ENCODE data around the gene ANKRD9.

Gene ANKRD9

DNA sequence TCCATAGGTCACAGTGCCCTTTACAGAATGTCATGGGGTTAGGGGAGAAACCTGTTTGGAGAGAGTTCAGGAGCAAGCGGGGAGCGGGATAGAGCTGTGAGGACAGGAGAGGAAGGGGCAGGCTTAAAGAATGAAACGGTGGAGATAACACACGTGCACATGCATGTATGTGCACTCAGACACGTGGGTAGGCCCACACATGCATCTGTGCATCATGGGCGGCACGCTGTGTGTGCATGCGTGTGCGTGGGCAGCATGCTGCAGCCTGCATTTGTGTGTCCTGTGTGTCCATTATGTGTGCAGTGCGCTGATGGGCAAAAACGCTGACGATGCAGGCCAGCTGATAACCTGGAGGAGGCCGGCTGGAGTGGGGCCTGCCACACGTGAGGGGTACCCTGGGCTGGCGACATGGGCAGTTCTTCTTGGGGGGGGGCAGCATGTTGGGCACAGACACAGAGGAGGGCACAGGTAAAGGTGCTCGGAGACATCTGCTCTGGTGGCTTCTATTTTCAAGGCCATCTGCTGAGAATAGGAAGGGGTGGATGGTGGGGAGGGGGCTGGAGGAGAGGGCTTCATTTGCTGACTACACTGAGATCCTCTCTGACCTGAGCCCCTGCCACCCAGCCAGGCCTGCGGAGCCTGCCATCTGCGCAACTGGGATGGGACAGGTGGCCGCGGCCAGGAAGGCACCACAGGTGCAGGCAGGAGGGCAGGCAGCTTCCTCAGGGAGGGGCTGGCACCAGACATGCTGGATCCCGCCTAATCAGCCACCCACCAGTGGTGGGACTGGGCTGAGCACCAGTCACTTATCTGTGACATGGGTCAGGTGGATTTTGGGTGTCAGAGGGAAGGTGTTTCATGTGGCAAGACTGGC, 4.6 kb upstream of the ANKRD9 start:
- no peak for DNase-seq (ENCODE audit: extremely low read depth in 1 of 2, low read depth in 1 of 2)

DNA sequence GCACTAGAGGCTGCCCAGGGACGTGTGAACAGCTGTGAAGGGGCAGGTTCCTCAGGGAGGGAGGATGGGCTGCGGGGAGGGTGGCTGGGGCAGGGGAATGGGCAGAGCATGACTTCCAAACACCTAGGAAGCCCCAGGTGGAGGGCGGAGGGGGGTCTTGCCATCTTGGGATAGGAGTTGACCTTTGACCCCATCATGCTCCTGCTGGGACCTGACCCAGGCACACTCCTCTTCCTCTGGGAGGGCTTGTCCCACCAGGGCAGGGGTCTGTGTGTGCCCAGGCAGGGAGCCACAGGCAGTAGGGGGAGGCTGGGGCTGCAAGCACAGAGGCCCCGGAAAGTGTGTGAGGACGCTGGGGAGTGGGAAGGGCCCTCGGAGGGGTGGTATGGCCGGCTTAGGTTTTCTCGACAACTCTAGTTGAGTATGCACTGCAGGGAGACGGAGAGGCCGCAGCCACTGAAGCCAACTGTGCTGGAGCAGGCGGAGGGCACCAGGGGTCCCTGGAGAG, 3.3 kb upstream of the ANKRD9 start:
- DNase-seq (ENCODE audit: extremely low read depth in 1 of 2, low read depth in 1 of 2) = no peak

DNA sequence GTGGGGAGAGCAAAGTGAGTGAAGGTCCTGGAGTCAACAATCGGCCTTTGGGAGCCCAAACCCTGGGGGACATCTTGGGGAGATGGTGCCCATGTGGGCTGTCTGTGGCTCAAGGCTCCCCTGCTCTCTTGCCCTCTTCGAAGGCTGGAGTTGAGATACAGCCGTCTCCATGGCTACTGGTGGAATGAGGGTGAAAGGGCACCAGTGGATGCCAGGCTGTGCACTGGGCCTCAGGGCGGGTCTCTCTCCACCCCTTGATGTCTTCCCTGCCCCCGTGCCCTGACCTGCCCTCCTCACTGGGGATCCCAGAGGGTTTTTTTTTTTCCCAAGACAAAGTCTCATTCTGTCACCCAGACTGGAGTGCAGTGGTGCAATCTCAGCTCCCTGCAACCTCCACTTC, 2.0 kb upstream of the ANKRD9 start:
- DNase-seq (ENCODE audit: extremely low read depth in 1 of 2, low read depth in 1 of 2) = no peak

DNA sequence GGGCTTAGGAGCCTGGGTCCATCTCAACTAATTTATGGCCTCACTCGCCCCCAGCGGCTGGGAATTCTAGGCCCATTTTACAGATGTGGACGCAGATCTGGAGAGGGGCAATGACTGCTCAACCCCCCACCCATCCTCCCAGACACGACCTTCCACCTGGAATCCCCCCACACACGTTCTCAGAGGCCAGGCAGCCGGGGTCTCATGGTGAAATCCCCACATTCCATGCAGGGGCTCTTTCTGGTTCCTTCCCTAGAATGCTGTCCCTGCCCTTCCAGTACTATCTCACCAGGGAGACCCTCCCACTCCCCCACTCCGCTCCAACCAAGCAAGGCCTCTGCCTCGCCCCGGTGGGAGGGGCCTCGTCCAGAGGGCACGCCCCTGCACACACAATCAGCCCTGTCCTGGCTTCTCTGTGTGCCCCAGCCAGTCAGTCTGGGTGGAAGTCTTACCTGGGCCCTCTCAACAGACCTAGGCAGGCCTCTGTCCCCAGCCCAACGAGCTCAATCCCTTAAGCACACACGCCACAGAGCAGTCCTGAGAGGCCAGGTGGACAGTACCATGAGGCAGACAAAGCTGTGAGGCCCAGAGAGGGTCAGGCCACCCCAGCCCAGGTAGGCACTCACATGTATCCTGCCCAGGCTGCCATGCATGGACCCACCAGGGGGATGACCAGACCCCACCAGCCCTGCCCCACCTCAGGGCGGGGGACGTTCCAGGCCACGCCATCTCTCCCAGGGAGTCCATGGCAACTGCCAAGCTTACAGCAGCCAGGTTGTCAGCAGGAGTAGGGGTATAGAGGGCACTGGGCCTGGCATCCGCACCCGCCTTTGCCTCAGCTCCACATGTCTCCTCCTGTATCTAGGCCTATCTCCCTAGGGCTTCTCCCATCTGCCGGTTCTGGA, 1.3 kb upstream of the ANKRD9 start:
- DNase-seq (ENCODE audit: extremely low read depth in 1 of 2, low read depth in 1 of 2) = peak in 1 of 2 donors; percentile 25

DNA sequence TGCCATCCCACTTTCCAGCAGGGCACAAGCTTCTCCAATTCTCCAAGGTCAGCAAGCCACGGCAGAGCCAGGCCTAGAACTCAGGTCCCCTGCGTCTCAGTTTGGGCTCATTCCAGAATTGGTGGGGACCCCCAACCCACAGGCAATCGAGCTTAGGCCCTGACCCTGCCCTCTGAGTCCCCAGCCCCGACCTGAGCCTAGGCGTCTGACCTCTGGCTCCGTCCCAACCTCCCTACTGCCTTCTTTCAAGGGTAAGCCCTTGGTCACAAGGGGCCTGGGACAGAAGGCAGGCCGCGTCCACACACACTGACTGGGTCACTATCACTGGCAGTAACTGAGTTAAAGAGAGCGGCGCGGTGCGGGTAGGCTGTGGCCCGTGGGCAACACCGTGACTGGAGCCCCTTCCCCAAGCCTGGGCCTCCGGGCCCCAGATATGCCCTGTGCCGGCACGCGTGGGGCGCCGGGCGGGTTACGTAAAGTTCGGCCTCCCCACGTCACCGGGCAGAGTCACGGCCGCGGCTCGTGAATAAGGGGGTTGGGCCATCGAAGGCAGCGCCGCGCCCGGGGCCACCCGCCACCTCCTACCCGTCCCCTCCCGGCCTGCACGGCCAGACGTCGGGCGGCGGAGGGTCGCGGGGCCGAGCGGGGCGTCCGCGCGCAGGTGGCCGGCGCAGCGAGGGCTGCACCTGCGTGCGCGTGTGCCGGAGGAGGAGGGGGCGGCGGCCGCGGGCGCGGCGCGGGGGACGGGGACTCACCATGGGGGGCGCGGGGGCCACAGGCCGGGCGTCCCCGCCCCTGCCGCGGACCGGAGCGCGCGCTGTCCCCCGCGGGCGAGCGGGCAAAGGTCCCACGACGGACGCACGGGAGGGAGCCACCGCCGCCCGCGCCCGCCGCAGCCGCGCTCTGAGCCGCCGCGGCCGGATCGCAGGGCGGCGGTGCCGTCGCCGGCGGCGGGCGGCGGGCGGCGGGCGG, 516 bp downstream of the ANKRD9 start:
- no peak for DNase-seq (ENCODE audit: extremely low read depth in 1 of 2, low read depth in 1 of 2)

DNA sequence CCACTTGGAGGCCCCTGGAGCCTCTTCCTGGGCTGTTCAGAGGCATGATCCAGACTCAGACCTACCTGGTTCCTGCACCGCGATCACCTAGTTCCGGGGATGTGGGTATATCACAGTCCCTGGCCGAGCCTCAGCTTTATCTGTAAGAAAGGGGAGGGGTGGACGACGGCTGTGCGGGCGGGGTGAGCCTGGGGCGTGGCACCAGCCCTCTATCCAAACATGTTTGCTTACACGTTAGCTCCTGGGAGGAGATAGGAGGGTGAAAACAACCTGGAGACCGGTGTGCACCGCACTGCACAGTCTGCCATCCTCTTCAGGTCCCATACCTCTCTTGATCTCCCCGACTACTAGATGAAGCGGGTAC, 1.2 kb downstream of the ANKRD9 start:
- no peak for DNase-seq (ENCODE audit: extremely low read depth in 1 of 2, low read depth in 1 of 2)

DNA sequence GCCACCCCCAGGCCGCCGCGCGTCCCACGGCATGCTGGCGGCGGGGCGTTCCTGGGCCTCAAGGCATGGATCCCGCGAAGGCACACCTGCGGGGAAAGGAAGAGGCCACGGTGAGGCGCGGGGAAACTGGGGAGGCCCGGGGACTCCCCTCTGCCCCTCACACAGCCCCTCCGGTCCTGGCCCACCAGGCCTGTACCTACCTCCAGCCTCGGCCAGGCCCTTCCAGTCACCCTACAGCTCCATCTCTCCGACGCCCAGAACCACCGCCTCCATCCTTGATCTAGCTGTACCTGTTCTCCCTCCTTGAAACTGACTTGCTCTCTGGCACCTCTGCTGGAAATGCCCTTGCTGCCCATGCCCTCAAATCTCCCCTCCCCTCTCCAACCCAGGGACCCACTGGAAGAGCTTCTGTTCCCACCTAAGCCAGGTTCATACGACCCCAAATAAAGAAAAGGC, 1.7 kb downstream of the ANKRD9 start:
- no peak for DNase-seq (ENCODE audit: extremely low read depth in 1 of 2, low read depth in 1 of 2)

DNA sequence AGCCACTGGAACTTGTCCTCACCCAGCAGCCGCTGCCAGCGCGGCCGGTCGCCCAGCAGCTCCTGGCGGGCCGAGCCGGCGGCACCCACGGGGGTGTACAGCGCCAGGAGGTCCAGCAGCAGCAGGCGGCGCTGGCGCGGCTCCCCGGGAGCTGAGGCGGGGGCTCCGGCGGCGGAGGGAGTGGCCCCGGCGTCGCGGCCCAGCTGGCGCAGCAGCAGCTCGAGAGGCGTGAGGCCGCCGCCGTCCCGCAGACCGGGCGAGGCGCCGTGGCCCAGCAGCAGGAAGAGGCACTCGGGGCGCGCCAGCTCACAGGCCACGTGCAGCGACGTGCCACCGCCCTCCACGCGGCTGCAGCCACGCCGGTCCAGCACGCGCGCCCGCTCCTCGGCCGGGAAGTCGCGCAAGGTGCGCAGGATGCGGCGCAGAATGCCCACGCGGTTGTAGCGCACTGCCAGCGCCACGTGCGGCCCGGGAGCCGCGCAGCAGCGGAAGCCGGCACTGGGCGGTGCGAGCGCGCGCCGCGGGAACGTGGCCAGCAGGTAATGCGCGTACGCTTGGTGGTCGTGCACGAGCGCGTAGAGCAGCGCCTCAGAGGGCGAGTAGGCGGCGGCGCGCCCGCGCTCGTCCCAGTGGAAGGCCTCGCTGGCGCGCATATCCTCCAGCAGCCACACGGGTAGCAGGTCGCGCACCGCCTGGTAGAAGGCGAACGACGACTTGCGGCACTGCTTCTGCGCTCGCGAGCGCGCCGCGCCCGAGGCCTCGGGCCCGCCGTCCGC, 2.3 kb downstream of the ANKRD9 start:
- no peak for DNase-seq (ENCODE audit: extremely low read depth in 1 of 2, low read depth in 1 of 2)

DNA sequence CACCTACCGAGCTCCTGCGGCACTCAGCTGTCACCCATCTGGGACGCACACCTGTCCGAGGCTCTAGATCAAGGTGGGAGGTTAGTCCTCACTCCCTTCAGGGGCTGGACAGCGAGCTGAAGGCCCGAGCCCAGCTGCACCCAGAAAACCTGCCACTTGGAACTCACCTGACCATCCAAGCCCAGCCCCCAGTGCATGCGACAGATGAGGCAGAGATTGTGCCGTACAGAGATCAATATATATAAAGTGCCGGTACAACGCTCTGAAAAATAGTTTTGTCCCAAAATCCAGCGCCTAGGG, 3.0 kb downstream of the ANKRD9 start:
- no peak for DNase-seq (ENCODE audit: extremely low read depth in 1 of 2, low read depth in 1 of 2)

DNA sequence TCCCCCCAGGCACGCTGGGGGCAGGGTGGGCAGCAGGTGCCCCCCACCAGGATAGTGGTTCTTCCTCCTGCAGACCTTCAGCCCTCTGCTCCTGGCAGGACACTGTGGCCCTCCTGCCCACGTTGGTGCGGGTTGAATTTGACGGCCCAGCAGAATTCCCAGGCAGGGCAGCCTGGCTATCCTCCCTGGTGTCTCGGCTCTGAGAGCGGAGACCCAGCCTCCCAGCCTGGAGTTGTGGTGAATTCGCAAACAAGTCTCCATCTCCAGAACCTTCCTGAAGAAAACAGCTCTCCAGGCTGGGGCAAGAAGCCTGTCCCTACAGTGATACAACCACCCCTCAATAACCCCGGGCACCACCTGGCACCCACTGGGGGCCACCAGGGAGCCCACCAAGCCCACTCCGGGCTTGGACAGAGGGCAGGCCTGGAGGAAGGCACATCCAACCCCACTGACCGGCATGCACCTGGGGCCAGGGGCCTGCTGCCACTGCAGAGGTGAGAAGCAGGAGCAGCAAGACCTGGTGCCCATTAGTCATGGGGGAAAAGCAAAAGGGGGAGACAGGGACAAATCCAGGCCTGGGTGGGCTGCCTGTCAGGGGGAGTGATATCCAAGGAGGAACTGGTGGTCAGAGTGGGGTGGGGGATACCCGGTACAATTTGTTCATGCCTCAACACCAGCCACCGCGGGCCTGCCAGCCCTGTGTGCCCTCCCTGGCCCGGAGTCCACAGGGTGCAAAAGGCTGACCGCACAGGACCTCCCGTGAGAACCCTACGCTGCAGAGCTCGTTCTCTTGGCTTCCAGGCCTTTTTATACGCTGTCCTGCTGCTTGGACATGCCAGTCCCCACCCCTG, 3.6 kb downstream of the ANKRD9 start:
- no peak for DNase-seq (ENCODE audit: extremely low read depth in 1 of 2, low read depth in 1 of 2)

DNA sequence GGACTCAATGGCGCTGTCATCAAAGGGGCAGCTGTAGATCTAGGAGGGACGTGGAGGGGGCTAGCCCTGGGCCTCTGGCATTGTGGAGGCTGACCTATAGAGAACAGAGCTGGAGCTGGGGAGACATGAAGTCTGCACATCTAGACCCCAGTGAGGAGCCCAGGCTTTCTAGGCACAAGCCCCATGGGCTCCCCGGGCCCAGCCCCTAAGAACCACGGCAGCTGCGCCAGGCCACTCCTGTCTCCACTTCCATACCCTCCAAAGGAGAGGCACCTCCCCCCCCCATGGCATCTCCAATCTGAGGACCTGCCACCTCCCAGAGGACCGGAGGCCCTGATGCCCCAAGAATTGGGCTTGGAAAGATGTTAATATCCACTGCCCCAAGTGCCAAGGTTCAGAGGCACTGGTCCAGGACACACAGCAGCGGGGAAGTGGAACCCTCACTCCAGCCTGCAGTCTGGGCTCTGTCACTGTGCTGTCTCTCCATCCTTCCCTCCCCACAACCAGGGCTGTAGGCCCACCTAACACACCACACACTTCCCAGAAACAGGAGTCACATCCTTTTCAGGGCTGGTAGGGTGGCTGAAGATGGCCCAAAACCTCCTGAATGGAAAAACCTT, 4.5 kb downstream of the ANKRD9 start:
- no peak for DNase-seq (ENCODE audit: extremely low read depth in 1 of 2, low read depth in 1 of 2)

DNA sequence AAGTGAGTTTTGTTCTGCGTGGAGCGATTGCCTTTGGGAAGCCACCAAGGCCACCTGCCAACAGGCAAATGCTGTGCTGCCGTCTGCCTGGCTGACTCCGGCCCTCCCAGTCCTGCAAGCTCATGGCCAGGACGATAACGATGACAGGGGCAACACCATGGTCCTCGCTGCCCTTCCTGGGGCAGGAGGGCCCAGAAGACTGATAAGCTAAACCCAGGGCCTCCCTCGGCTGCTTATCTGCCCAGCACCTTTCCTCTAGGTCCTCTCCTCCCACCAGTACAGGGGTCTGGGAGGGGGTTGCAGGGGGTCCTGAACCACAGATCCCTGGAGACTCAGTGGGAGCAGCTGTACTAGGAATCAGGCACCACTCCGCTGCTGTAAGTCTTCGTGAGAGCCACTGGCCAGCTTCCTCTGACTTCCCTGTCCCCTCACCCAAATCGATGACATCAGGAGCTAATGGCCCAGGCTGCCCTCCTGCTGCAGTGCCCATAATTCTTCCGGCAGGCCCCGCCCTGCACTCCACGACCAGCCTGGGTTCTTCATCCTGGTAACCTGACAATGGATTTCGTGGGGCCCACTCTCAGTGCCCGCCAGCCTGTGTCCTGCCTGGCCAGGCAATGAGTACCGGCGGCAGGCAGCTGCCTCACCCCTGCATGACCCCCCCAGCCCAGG, 5.1 kb downstream of the ANKRD9 start:
- DNase-seq (ENCODE audit: extremely low read depth in 1 of 2, low read depth in 1 of 2) = no peak

DNA sequence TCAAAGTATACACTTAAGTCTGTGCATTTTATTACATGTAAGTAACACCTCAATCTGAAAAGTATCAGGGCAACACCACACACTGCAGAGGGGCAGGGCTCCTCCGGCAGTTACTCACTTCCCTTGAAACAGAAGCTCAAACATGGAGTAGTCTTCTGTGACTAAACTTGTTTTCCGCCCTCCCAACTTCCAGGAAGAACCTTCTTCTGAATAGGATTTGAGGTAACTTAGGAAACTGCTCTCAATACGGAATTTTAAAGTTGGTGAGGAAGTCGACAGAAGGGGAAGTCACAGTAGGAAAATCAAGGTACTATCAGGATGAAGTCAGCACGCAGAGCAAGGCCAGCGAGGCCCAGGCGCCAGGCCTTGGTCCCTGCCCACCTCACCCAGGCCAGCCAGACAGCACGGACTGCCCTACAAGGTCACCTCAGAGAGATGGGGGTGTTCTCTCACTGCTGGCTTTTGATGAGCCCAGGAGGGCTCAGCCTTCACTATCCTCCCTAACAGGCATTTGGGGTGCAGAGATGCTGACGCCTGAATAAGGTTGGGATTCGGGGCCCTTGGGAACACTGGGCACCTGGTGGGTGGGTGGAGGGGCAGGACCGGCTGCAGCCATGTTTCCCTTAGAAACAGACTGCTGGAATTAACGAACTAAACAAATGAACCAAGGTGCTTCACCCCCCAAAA, 5.8 kb downstream of the ANKRD9 start:
- no peak for DNase-seq (ENCODE audit: extremely low read depth in 1 of 2, low read depth in 1 of 2)

DNA sequence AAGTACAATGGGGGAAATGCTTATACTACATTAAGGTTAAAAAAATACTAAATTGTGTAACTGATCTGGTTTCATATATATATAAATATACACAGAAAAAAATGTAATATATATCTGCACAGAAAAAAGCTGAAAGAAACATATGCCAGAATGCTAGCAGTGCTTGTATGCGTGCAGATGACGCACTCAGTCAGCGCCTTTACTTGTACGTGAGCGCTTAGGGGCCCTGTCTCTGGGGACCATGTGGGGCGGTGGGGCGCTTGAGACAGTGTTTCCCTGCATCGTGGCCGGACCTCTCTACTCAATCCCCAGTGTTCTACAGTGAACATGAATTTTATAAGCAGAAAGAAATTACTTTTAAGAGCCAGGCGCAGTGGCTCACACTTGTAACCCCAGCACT, 7.0 kb downstream of the ANKRD9 start:
- no peak for DNase-seq (ENCODE audit: extremely low read depth in 1 of 2, low read depth in 1 of 2)

DNA sequence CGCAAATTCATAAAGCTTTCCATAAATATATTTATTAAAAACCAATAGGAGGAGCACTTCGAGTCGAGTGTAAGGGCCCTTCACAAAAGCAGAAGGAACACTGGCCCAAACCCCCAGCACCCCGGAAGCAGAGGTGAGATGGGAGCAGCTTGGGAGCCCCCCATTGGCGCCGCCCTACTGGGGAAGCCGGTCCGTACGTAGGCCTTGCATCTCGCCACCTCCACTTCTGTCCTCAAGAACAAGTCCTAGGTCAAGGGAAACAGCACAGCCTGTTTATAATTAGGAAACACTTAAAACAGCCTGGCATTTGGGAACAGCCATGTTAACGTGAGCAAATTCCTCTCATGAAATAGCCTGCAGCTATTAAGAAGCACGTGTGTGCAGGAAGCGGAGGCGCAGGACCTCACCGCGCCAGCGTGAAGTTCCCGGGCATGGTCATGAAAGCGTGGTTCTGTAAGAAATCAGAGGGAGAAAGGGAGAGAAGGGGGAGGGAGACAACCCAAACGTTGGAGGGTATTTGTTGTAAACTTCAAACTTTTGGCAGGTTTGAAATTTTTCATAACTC, 7.7 kb downstream of the ANKRD9 start:
- DNase-seq (ENCODE audit: extremely low read depth in 1 of 2, low read depth in 1 of 2) = no peak

DNA sequence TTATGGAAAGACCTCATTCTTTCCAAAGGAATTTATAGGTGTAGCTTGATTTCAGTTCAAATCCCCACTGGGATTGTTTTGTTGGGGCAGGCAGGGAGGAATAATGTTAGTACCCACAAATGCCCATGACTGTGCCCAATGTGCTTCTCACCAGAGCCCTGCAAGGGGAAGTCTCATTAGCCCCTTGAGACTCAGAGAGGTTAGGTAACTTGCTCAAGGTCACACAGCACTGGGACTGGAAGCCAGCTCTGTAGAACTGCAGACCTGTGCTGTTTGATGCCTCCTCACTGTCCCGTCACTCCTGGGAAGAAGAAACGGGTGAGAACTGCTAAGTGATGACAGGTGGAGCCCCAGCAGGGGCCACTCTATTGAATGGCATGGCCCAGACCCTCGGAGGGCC, 8.9 kb downstream of the ANKRD9 start:
- no peak for DNase-seq (ENCODE audit: extremely low read depth in 1 of 2, low read depth in 1 of 2)

DNA sequence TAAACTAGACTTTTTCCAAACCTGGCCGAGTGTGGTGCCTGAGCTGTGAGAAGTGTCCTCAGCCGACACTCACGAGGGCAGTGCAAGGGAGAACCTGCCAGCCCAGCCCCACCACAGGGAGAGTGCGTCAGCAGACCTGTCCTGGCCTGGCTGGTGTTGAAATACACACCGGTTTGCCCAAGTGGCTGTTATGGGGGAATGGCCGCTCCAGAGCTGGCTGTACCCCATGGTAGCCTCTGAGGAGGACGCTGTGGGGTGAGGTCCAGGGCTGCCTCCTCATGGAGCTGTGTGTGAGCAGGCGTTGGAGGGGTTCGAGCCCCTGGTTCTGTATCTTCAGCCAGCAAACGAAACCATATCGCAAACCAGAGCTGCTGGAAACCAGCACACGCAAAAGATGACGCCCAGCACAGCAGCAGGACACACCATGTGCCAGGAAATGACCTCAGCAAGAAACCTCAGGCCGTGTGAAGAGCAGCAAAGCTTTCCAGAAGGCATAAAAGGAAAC, 9.4 kb downstream of the ANKRD9 start:
- DNase-seq (ENCODE audit: extremely low read depth in 1 of 2, low read depth in 1 of 2) = no peak

All from stimulated activated CD8-positive, alpha-beta memory T cell treated with anti-CD3 and anti-CD28 coated beads, Interleukin-7, amount 100 ng/mL, for 48 hours (primary cell).